ENCODE results near the gene LRRC4C. TPM values are rescaled to one million over a fixed set of nuclear protein-coding genes. Genes with fewer than 3 reads are reported as not detected.

Gene LRRC4C
- polyA plus RNA-seq, 1 donor from 2014 or later: 24.3 TPM

- Histone ChIP-seq H3K9ac (ENCODE audit: low read length) (no peak overlapping the region), H3K4me3 (ENCODE audit: low read length) (no peak overlapping the region), H4K20me1 (ENCODE audit: insufficient read depth) (no peaks in the 10 kb centered on the region), H3K9me3 (ENCODE audit: low read length) (no peaks in the 10 kb centered on the region), H3K36me3 (ENCODE audit: insufficient read depth, low read length) (no peaks in the 10 kb centered on the region), H3K9me2 (ENCODE audit: insufficient read depth, low read length) (no peaks in the 10 kb centered on the region), H2AFZ (ENCODE audit: low read depth, low read length) (no peak overlapping the region), H3K27me3 (ENCODE audit: insufficient read depth, low read depth, low read length) (no peaks in the 10 kb centered on the region), H3K4me2 (ENCODE audit: low read length) (no peak overlapping the region), H3F3A (ENCODE audit: insufficient read depth, low read length, poor library complexity, severe bottlenecking) (no peaks in the 10 kb centered on the region), H3K27ac (ENCODE audit: low read length) (no peak overlapping the region), H3K79me2 (replicated peaks; ENCODE audit: insufficient read depth, low read length) (no peaks in the 10 kb centered on the region)
- no peak for TF ChIP-seq CTCF (IDR thresholded peaks at IDR 0.05; ENCODE audit: poor library complexity, severe bottlenecking)
- no peak for TF ChIP-seq REST (IDR thresholded peaks at IDR 0.05; ENCODE audit: borderline replicate concordance)
- no peak for TF ChIP-seq TAF1 (IDR thresholded peaks at IDR 0.05; ENCODE audit: low read depth)
- TF ChIP-seq POLR2AphosphoS5 (IDR thresholded peaks at IDR 0.05): no peak
- no peak for TF ChIP-seq EP300 (conservative IDR thresholded peaks at IDR 0.05; ENCODE audit: poor library complexity, severe bottlenecking)
Measured at GRCh38 chr11:41446566-41446965, 12.9 kb downstream of the LRRC4C start.

- no peaks in the 10 kb centered on the region for H3F3A ChIP-seq (ENCODE audit: insufficient read depth, low read length, poor library complexity, severe bottlenecking)
- no peaks in the 10 kb centered on the region for H3K9me3 ChIP-seq (ENCODE audit: low read length)
- H4K20me1 ChIP-seq (ENCODE audit: insufficient read depth): no peaks in the 10 kb centered on the region
- H3K27ac ChIP-seq (ENCODE audit: low read length): no peak overlapping the region
- H3K9ac ChIP-seq (ENCODE audit: low read length): no peak overlapping the region
- H3K36me3 ChIP-seq (ENCODE audit: insufficient read depth, low read length): no peaks in the 10 kb centered on the region
- TF ChIP-seq EP300 (conservative IDR thresholded peaks at IDR 0.05; ENCODE audit: poor library complexity, severe bottlenecking) (no peak), TAF1 (IDR thresholded peaks at IDR 0.05; ENCODE audit: low read depth) (no peak), POLR2AphosphoS5 (IDR thresholded peaks at IDR 0.05) (no peak), SMC3 (conservative IDR thresholded peaks at IDR 0.05; ENCODE audit: poor library complexity) (no peak), EZH2 (IDR thresholded peaks at IDR 0.05; ENCODE audit: borderline replicate concordance, insufficient read depth, low read length, poor library complexity, severe bottlenecking) (no peak), REST (IDR thresholded peaks at IDR 0.05; ENCODE audit: borderline replicate concordance) (no peak), CTCF (IDR thresholded peaks at IDR 0.05; ENCODE audit: poor library complexity, severe bottlenecking) (no peak), RAD21 (conservative IDR thresholded peaks at IDR 0.05) (no peak), MXI1 (conservative IDR thresholded peaks at IDR 0.05; ENCODE audit: poor library complexity, severe bottlenecking) (no peak)
- no peaks in the 10 kb centered on the region for H3K9me2 ChIP-seq (ENCODE audit: insufficient read depth, low read length)
- no peaks in the 10 kb centered on the region for H3K27me3 ChIP-seq (ENCODE audit: insufficient read depth, low read depth, low read length)
- H3K4me2 ChIP-seq (ENCODE audit: low read length): no peak overlapping the region
- H3K4me3 ChIP-seq (ENCODE audit: low read length): no peak overlapping the region
- no peaks in the 10 kb centered on the region for H3K79me2 ChIP-seq (replicated peaks; ENCODE audit: insufficient read depth, low read length)
- no peak overlapping the region for H2AFZ ChIP-seq (ENCODE audit: low read depth, low read length)
Measured at GRCh38 chr11:41446107-41446506, 13.3 kb downstream of the LRRC4C start.

Measured in neural cell (in vitro differentiated cells).